H1 (cell line): ENCODE measurements around the gene WDR49. TPM values are rescaled to one million over a fixed set of nuclear protein-coding genes. Genes with fewer than 3 reads are reported as not detected.

Experiments used
- CTCF ChIA-PET: fragments of 300-600 bp; sonication (Branson Sonifier 250); formaldehyde crosslinking; loops from one replicate; lab custom pipeline; 2021; ENCODE audit not compliant: partially characterized antibody; lab: Charles Lee
- POLR2A ChIA-PET: fragments of 300-600 bp; sonication (Branson Sonifier 250); formaldehyde crosslinking; loops from one replicate; lab custom pipeline; 2021; ENCODE audit warnings: inconsistent platforms; ENCODE audit not compliant: partially characterized antibody; lab: Charles Lee
- DNase-seq, 2 experiments: peaks; one replicate each; pipeline versions ENCODE4 v3.0.0 to v3.0.0-alpha.2; 2010 to 2022; ENCODE audit warnings: low spot score in 2 of 2, low read depth in 1 of 2, mixed read lengths in 1 of 2
- FAIRE-seq: peaks from 2 replicates; lab custom pipeline; 2011; peaks lifted over from hg19 to GRCh38; lab: Jason Lieb, UNC
- H2AFZ ChIP-seq: 2 replicates; pipeline ENCODE4 v1.8.1; 2012; ENCODE audit warnings: low read length, inconsistent platforms
- H2AK5ac ChIP-seq: 2 replicates; pipeline ENCODE4 v1.6.1; 2013; ENCODE audit warnings: low read depth, low read length
- H2BK120ac ChIP-seq: replicated peaks from 2 replicates; pipeline ENCODE3; 2013; ENCODE audit warnings: low read depth, low read length, inconsistent platforms
- H2BK12ac ChIP-seq: 2 replicates; pipeline ENCODE4 v1.6.1; 2013; ENCODE audit warnings: low read depth, low read length
- H2BK15ac ChIP-seq: 2 replicates; pipeline ENCODE4 v1.6.1; 2013; ENCODE audit warnings: low read length
- H2BK20ac ChIP-seq: 2 replicates; pipeline ENCODE4 v1.6.1; 2013; ENCODE audit warnings: low read length
- H2BK5ac ChIP-seq: 2 replicates; pipeline ENCODE4 v1.6.1; 2013; ENCODE audit warnings: low read depth, low read length
- H3K14ac ChIP-seq: 2 replicates; pipeline ENCODE4 v1.6.1; 2013; ENCODE audit warnings: inconsistent platforms; ENCODE audit not compliant: insufficient read length
- H3K18ac ChIP-seq: 2 replicates; pipeline ENCODE4 v1.6.1; 2013; ENCODE audit warnings: low read length; ENCODE audit errors: extremely low read depth
- H3K23ac ChIP-seq: 2 replicates; pipeline ENCODE4 v1.6.1; 2013; ENCODE audit warnings: inconsistent platforms; ENCODE audit not compliant: insufficient read length
- H3K23me2 ChIP-seq: 2 replicates; pipeline ENCODE4 v1.6.1; 2013; ENCODE audit warnings: low read depth, low read length
- H3K27ac ChIP-seq: 2 replicates; pipeline ENCODE4 v1.6.1; 2011; ENCODE audit warnings: low read depth, low read length, inconsistent platforms
- H3K27me3 ChIP-seq, 4 experiments: replicated peaks in 1 of 4; 1 replicate in 1 of 4; 2 replicates in 3 of 4; pipeline versions ENCODE4 v1.6.1 to v1.8.1; 2011 to 2013; ENCODE audit warnings: low read length in 3 of 4, mild to moderate bottlenecking in 3 of 4, inconsistent platforms in 2 of 4, mixed read lengths in 2 of 4, moderate library complexity in 1 of 4; ENCODE audit not compliant: control insufficient read depth in 3 of 4, insufficient read depth in 3 of 4; ENCODE audit errors: extremely low read depth in 1 of 4
- H3K36me3 ChIP-seq, 4 experiments: 2 replicates each; pipeline versions ENCODE4 v1.6.1 to v1.8.1; 2011 to 2013; ENCODE audit warnings: mild to moderate bottlenecking in 4 of 4, low read length in 3 of 4, moderate library complexity in 2 of 4, control low read depth in 1 of 4, inconsistent platforms in 1 of 4; ENCODE audit not compliant: insufficient read depth in 4 of 4, control insufficient read depth in 2 of 4
- H3K4ac ChIP-seq: replicated peaks from 2 replicates; pipeline ENCODE3; 2013; ENCODE audit warnings: low read length, low read depth, mixed read lengths, inconsistent platforms; ENCODE audit not compliant: insufficient read length
- H3K4me1 ChIP-seq, 4 experiments: replicated peaks in 1 of 4; 1 replicate in 1 of 4; 2 replicates in 3 of 4; pipeline versions ENCODE4 v1.6.1 to v1.8.1; 2011 to 2013; ENCODE audit warnings: low read length in 3 of 4, inconsistent platforms in 2 of 4, mixed read lengths in 1 of 4; ENCODE audit not compliant: insufficient read depth in 4 of 4, control insufficient read depth in 3 of 4
- H3K4me2 ChIP-seq, 2 experiments: 2 replicates each; pipeline versions ENCODE4 v1.6.1 to v1.8.1; 2011 to 2013; ENCODE audit warnings: low read depth in 2 of 2, low read length in 2 of 2, control low read depth in 1 of 2, inconsistent platforms in 1 of 2, mild to moderate bottlenecking in 1 of 2; ENCODE audit not compliant: insufficient read depth in 1 of 2
- H3K4me3 ChIP-seq, 4 experiments: fragments of 200-600, 300-600 bp in 1 of 4; sonication (generic), shearing (Covaris generic), sonication (Bioruptor Twin) in 1 of 4; 2 replicates each; pipeline versions ENCODE4 v1.5.1 to v1.8.1; 2011 to 2016; ENCODE audit warnings: low read length in 4 of 4, low read depth in 3 of 4, control low read depth in 2 of 4, inconsistent platforms in 2 of 4, mild to moderate bottlenecking in 2 of 4, mixed read lengths in 1 of 4, moderate library complexity in 1 of 4; ENCODE audit not compliant: insufficient read depth in 2 of 4; ENCODE audit errors: extremely low read depth in 1 of 4
- H3K56ac ChIP-seq: replicated peaks from 2 replicates; pipeline ENCODE3; 2013; ENCODE audit warnings: low read depth, mild to moderate bottlenecking, mixed read lengths, low read length, inconsistent platforms; ENCODE audit not compliant: insufficient read length
- H3K79me1 ChIP-seq: 2 replicates; pipeline ENCODE4 v1.6.1; 2013; ENCODE audit warnings: low read depth, low read length, control low read depth
- H3K79me2 ChIP-seq, 2 experiments: 2 replicates each; pipeline versions ENCODE4 v1.6.1 to v1.8.1; 2012 to 2013; ENCODE audit warnings: low read length in 2 of 2, mild to moderate bottlenecking in 2 of 2, inconsistent platforms in 1 of 2; ENCODE audit not compliant: insufficient read depth in 2 of 2, control insufficient read depth in 1 of 2
- H3K9ac ChIP-seq, 4 experiments: replicated peaks in 1 of 4; 1 replicate in 1 of 4; 2 replicates in 3 of 4; pipeline versions ENCODE4 v1.6.1 to v1.8.1; 2011 to 2013; ENCODE audit warnings: low read depth in 3 of 4, low read length in 3 of 4, control low read depth in 2 of 4, mild to moderate bottlenecking in 2 of 4, moderate library complexity in 2 of 4, inconsistent platforms in 1 of 4; ENCODE audit errors: extremely low read depth in 1 of 4
- H3K9me3 ChIP-seq, 2 experiments: 2 replicates each; pipeline versions ENCODE4 v1.6.1 to v1.8.1; 2012 to 2013; ENCODE audit warnings: mild to moderate bottlenecking in 2 of 2, moderate library complexity in 2 of 2, control low read depth in 1 of 2, inconsistent platforms in 1 of 2, low read depth in 1 of 2, low read length in 1 of 2, mixed read lengths in 1 of 2; ENCODE audit not compliant: insufficient read depth in 2 of 2
- H4K20me1 ChIP-seq, 2 experiments: replicated peaks in 1 of 2; 2 replicates each; pipeline versions ENCODE3 to v1.8.1; 2011 to 2013; ENCODE audit warnings: inconsistent platforms in 2 of 2, low read length in 2 of 2, mild to moderate bottlenecking in 1 of 2; ENCODE audit not compliant: insufficient read depth in 2 of 2, control insufficient read depth in 1 of 2
- H4K5ac ChIP-seq: 2 replicates; pipeline ENCODE4 v1.6.1; 2013; ENCODE audit warnings: low read length, low read depth, mixed read lengths, inconsistent platforms; ENCODE audit not compliant: insufficient read length
- H4K8ac ChIP-seq: 2 replicates; pipeline ENCODE4 v1.8.0; 2013; ENCODE audit warnings: mild to moderate bottlenecking, moderate library complexity, low read length, inconsistent platforms; ENCODE audit not compliant: insufficient read depth; ENCODE audit errors: extremely low read depth
- H4K91ac ChIP-seq: replicated peaks from 2 replicates; pipeline ENCODE3; 2013; ENCODE audit warnings: low read length, mixed read lengths, inconsistent platforms; ENCODE audit not compliant: insufficient read length
- CHD2 ChIP-seq: IDR thresholded peaks from 2 replicates; pipeline ENCODE4 v1.6.1; 2012; ENCODE audit warnings: low read length, improper control_type of control experiment
- CREB1 ChIP-seq: IDR thresholded peaks from 2 replicates; pipeline ENCODE4 v1.6.1; 2012; ENCODE audit warnings: inconsistent platforms
- GABPA ChIP-seq: IDR thresholded peaks from 2 replicates; pipeline ENCODE4 v1.6.1; 2011; ENCODE audit warnings: mild to moderate bottlenecking, low read length, moderate library complexity, borderline replicate concordance; ENCODE audit not compliant: insufficient read depth
- KDM5A ChIP-seq: fragments of 200-600 bp; IDR thresholded peaks from 2 replicates; pipeline ENCODE4 v1.7.1; 2012; ENCODE audit warnings: mild to moderate bottlenecking, low read length, inconsistent platforms, mixed read lengths
- POU5F1 ChIP-seq: IDR thresholded peaks from 2 replicates; pipeline ENCODE4 v1.6.1; 2011; ENCODE audit warnings: low read depth, mild to moderate bottlenecking, low read length, moderate library complexity
- WGBS, 2 experiments: shearing (Covaris generic) in 1 of 2; methylation state at CpG; one replicate each; pipeline versions ENCODE4 v1.1.6 to v1.1.7; 2013 to 2015; ENCODE audit warnings: low lambda C conversion rate in 2 of 2, mixed read lengths in 2 of 2, inconsistent platforms in 1 of 2, low coverage in 1 of 2, missing lambda C conversion rate in 1 of 2; ENCODE audit not compliant: insufficient replicate concordance in 2 of 2, insufficient coverage in 1 of 2, insufficient read length in 1 of 2; ENCODE audit errors: extremely low coverage in 1 of 2, missing lambda C conversion rate in 1 of 2; 5-methylcytosine and 5-hydroxymethylcytosine counted together
- polyA plus RNA-seq, 7 experiments: library from polyadenylated mRNA; depleted of rRNA in 3 of 7; stranded (reverse) in 5 of 7; unstranded in 2 of 7; fragments of >200 nt in 5 of 7; fragments of 200-250 nt in 2 of 7; gene quantifications; 1 replicate in 5 of 7; 2 replicates in 1 of 7; 4 replicates in 1 of 7; pipeline versions ENCODE4 v1.2.1 to v1.2.3, GENCODE V29; 2011 to 2013; ENCODE audit warnings: missing spikeins in 2 of 7, mixed read lengths in 2 of 7
- total RNA-seq: library from RNA; stranded (reverse); fragmentation: NEBNext Ultra II Directional; extraction: Animal tissue kit (Norgen Biotek cat#: 25700); gene quantifications from 2 replicates; pipeline ENCODE4 v1.2.1, GENCODE V29; 2021

WDR49 gene
- total and polyA plus RNA-seq, 2 of the 8 experiments (the other 6 are each of a cell fraction or from before 2014, with no cell fraction given), result 0.50 to 1.7 TPM

- Histone ChIP-seq H2BK12ac (no peak overlapping the region), H3K9ac (no peak overlapping the region), H3K56ac (no peak overlapping the region), H3K18ac (no peak overlapping the region), H4K8ac (no peak overlapping the region), H3K79me1 (no peaks in the 10 kb centered on the region), H2BK5ac (no peak overlapping the region), H2BK120ac (no peak overlapping the region), H2BK15ac (no peak overlapping the region), H4K5ac (no peak overlapping the region), H3K4me1 (peaks cover 0 to 12% (median under 1%) of the 10 kb centered on the region in 4 experiments; a peak in 3 of 7 replicates), H4K91ac (no peak overlapping the region), H2AFZ (no peak overlapping the region; the same call in 1 of the 2 replicates), H3K4ac (no peak overlapping the region), H3K9me3 (no peaks in the 10 kb centered on the region), H3K36me3 (no peaks in the 10 kb centered on the region), H3K23me2 (peaks cover 2% of the 10 kb centered on the region; the same call in 1 of the 2 replicates), H2AK5ac (no peak overlapping the region)
- CTCF ChIA-PET, result interaction anchor here (1.1 to 1.5 kb wide), 2 partner anchors 13 to 42 kb away, joined by 3 to 4 read pairs; no protein-coding TSS in a partner anchor
- no peak for DNase-seq
- no peak for TF ChIP-seq GABPA
- TF ChIP-seq CHD2, result no peak
- TF ChIP-seq POU5F1, result no peak
- TF ChIP-seq CREB1, result no peak
- TF ChIP-seq KDM5A, result no peak
- TF ChIP-seq, all 59 proteins: peak for 0
- no peak for FAIRE-seq
- H2BK20ac ChIP-seq, result no peak overlapping the region
- H4K20me1 ChIP-seq, result no peaks in the 10 kb centered on the region
- WGBS, 2 experiments, result 91% methylated on average over 2 of the region's 2 CpGs; no CpG with 5 or more reads in 1 of the 2 experiments
- H3K27ac ChIP-seq, result no peak overlapping the region
- H3K27me3 ChIP-seq, result no peaks in the 10 kb centered on the region
- no peaks in the 10 kb centered on the region for H3K79me2 ChIP-seq
- no peak overlapping the region for H3K14ac ChIP-seq
- H3K4me3 ChIP-seq, result no peak overlapping the region
- no peak overlapping the region for H3K4me2 ChIP-seq
- POLR2A ChIA-PET, result no interaction called here
- H3K23ac ChIP-seq, result no peak overlapping the region
Observed at GRCh38 chr3:167450675-167451074, 203.1 kb downstream of the WDR49 start.
